Left ventricle myocardium inferior (tissue), 1 donor: ENCODE data around the gene RALGPS1. TPM values are rescaled to one million over a fixed set of nuclear protein-coding genes. Genes with fewer than 3 reads are reported as not detected.

Source experiments
- DNase-seq: peaks from one replicate; pipeline ENCODE4 v3.0.0-alpha.2; 2020
- H3K27ac ChIP-seq: fragments of 200-600 bp; replicated peaks from 2 replicates; pipeline ENCODE4 v1.8.0; 2021
- H3K27me3 ChIP-seq: fragments of 200-600 bp; 2 replicates; pipeline ENCODE4 v1.8.0; 2021; ENCODE audit warnings: low read depth
- H3K36me3 ChIP-seq: fragments of 200-600 bp; 2 replicates; pipeline ENCODE4 v1.8.0; 2021
- H3K4me1 ChIP-seq: fragments of 200-600 bp; 2 replicates; pipeline ENCODE4 v1.8.0; 2021
- H3K4me3 ChIP-seq: fragments of 200-600 bp; 2 replicates; pipeline ENCODE4 v1.8.0; 2021; ENCODE audit warnings: mild to moderate bottlenecking, moderate library complexity
- H3K9me3 ChIP-seq: fragments of 200-600 bp; replicated peaks from 2 replicates; pipeline ENCODE4 v1.8.0; 2021
- intact Hi-C: fragments of 100-400 bp; cut with micrococcal nuclease; formaldehyde crosslinking; loops from one replicate; pipeline ENCODE4 v1.11.0; 2022
- total RNA-seq: library from RNA; stranded (reverse); fragmentation: NEBNext Ultra II Directional; extraction: Animal tissue kit (Norgen Biotek cat#: 25700); gene quantifications from one replicate; pipeline ENCODE4 v1.2.1, GENCODE V29; 2021
- TF ChIP-seq, protein P1 (sequence below): fragments of 200-600 bp; IDR thresholded peaks from 2 replicates; pipeline ENCODE4 v1.8.0; 2021; ENCODE audit warnings: antibody characterized with exemption, mild to moderate bottlenecking, borderline replicate concordance
- donor health status: DM: no; HTN: yes; CAD: no; lungs with severe emphysema.

Gene RALGPS1
- total RNA-seq, 1 donor from 2014 or later: 18.9 TPM

- Histone ChIP-seq H3K36me3 (no peaks in the 10 kb centered on the region), H3K27me3 (no peaks in the 10 kb centered on the region), H3K27ac (peak overlapping the region; percentile 74), H3K9me3 (no peaks in the 10 kb centered on the region), H3K4me3 (no peak overlapping the region), H3K4me1 (peaks cover 74% of the 10 kb centered on the region)
- intact Hi-C loops: no loop called here
- TF ChIP-seq, protein P1, sequence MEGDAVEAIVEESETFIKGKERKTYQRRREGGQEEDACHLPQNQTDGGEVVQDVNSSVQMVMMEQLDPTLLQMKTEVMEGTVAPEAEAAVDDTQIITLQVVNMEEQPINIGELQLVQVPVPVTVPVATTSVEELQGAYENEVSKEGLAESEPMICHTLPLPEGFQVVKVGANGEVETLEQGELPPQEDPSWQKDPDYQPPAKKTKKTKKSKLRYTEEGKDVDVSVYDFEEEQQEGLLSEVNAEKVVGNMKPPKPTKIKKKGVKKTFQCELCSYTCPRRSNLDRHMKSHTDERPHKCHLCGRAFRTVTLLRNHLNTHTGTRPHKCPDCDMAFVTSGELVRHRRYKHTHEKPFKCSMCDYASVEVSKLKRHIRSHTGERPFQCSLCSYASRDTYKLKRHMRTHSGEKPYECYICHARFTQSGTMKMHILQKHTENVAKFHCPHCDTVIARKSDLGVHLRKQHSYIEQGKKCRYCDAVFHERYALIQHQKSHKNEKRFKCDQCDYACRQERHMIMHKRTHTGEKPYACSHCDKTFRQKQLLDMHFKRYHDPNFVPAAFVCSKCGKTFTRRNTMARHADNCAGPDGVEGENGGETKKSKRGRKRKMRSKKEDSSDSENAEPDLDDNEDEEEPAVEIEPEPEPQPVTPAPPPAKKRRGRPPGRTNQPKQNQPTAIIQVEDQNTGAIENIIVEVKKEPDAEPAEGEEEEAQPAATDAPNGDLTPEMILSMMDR: no peak
- DNase-seq: no peak
Measured at GRCh38 chr9:127077644-127077946, 163.0 kb downstream of the RALGPS1 start.

DNA sequence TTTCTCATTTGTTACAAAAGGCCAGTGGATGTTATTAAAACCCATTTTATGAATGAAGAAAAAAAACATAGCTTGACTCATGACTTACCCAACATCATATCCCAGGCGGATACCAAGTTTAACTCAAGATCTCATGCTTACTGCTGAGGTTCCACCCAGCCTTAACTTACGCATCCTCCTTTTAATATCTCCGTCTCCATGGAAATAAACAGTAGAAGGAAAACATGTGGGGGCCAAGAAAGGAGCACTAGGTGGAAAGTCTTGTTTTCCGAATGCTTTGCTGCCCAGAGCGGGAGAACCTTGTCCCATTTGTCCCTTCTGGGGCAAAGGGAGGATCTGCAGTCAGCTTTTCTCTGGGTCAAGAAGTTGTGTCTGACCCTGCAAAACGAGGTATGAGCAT lies 163.8 kb downstream of the RALGPS1 start:
- Histone ChIP-seq H3K27me3 (no peaks in the 10 kb centered on the region), H3K4me3 (no peak overlapping the region), H3K36me3 (no peaks in the 10 kb centered on the region), H3K27ac (peak overlapping the region; percentile 74), H3K9me3 (no peaks in the 10 kb centered on the region), H3K4me1 (peaks cover 82% of the 10 kb centered on the region)
- TF ChIP-seq, protein P1: no peak
- no peak for DNase-seq
- intact Hi-C loops: no loop called here

GRCh38 chr9:127078988-127079387 lies 164.4 kb downstream of the RALGPS1 start:
- Histone ChIP-seq H3K4me1 (peaks cover 81% of the 10 kb centered on the region), H3K27me3 (no peaks in the 10 kb centered on the region), H3K4me3 (no peak overlapping the region), H3K27ac (peak overlapping the region; percentile 74), H3K9me3 (no peaks in the 10 kb centered on the region), H3K36me3 (no peaks in the 10 kb centered on the region)
- TF ChIP-seq, protein P1: no peak
- intact Hi-C loops: no loop called here
- no peak for DNase-seq

DNA sequence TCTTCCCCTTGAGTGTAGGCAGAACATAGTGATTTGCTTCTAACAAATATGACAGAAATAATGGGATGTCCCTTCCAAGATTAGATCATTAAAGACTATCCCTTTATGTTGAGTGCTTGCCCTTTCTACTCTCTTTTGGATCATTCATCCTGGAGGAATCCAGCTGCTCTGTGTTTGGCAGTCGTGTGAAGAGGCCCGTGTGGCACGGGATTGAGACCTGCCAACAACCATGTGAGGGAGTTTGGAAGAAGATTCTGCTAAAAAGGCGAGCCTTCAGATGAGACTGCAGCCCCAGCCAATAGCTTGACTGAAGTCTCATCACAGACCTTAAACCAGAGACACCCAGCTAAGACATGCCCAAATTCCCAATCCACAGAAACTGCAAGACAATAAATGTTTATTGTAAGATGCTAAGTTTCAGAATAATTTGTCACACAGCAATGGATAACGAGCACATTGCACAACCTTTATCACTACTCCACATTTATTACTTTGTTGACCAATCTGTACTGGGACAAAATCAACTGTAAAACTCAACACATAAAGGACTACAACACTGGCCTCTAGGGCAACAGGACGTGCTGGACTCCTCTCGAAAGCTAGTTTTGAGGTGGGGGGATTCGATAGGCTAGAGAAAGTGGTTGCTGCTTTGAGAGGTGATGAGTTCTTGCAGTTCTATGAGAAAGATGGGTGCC lies 165.0 kb downstream of the RALGPS1 start:
- H3K36me3 ChIP-seq: no peaks in the 10 kb centered on the region
- DNase-seq: no peak
- peaks cover 74% of the 10 kb centered on the region for H3K4me1 ChIP-seq
- peak overlapping the region; percentile 74 for H3K27ac ChIP-seq
- no peak overlapping the region for H3K4me3 ChIP-seq
- no peaks in the 10 kb centered on the region for H3K27me3 ChIP-seq
- no peaks in the 10 kb centered on the region for H3K9me3 ChIP-seq
- intact Hi-C loops: no loop called here
- TF ChIP-seq, protein P1: no peak

DNA sequence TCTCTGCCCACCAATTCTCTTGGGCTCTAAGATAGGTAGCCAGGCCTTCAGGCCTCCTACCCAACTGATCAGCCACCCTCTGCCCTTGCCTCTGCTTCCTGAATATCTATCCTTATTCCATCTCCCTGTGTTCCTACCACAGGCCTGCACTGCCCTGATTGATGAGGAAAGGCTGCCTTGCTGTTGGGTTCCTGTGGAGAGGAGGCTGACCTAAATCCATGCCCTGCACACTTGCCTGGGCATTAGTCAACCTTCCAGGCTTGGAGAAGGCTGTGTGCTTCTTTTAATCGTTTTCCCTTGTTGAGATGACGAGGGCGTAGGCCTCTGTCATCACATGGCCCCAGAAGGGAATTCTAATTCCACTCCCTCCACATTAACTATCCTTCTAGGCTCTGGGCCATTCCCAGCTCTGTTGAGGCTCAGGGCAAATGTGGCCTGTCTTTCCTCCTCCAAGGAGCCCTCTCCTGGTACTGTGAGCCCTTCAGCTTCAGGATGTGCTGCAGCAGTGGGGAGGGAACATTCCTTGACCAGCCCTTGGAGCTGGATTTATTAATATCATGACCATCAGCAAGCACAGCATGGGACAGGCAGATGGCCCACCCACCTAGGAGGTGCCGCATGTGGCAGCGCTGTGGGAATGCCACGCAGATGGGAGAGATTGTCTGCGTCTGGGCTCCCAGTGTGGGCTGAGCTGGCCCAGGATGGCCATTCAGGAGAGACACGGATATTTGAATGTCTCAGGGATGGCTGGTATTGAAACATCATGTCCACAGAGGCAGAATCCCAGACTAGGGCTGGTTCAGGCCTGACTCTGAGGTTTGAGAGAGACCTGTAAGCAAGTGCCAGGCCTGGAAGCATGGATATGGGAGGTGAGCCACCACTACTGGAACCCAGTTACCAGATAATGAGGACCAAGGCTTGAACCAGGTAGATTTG lies 166.9 kb downstream of the RALGPS1 start:
- H3K4me1 ChIP-seq: peaks cover 61% of the 10 kb centered on the region
- intact Hi-C loops: no loop called here

More for the DNA sequence above, 166.9 kb downstream of the RALGPS1 start:
- Histone ChIP-seq H3K9me3 (no peaks in the 10 kb centered on the region), H3K36me3 (no peaks in the 10 kb centered on the region), H3K27ac (no peak overlapping the region), H3K27me3 (no peaks in the 10 kb centered on the region), H3K4me3 (no peak overlapping the region)
- TF ChIP-seq, protein P1: no peak
- no peak for DNase-seq
